NCI-H446 (cell line): ENCODE results near the gene EMX1.

Source experiments
- DNase-seq, 2 experiments: peaks; one replicate each; lab custom pipeline; 2025; lab: John Stamatoyannopoulos, UW

The EMX1 gene

GRCh38 chr2:72917138-72917876 lies at the start of gene EMX1:
Gene EMX1 (plus strand): TSS chr2:72917519. CDS start chr2:72917853, 334 bp downstream.
- DNase-seq = peak; percentile 43 to 77

GRCh38 chr2:72871060-72871459 lies 46.3 kb upstream of the EMX1 start:
- DNase-seq = no peak

- no peak for DNase-seq
These were observed 45.4 kb upstream of the EMX1 start for GRCh38 chr2:72871880-72872279.

- no peak for DNase-seq
These were observed 33.9 kb upstream of the EMX1 start for GRCh38 chr2:72883356-72883962.

GRCh38 chr2:72886505-72887031 lies 30.8 kb upstream of the EMX1 start:
- no peak for DNase-seq

DNA sequence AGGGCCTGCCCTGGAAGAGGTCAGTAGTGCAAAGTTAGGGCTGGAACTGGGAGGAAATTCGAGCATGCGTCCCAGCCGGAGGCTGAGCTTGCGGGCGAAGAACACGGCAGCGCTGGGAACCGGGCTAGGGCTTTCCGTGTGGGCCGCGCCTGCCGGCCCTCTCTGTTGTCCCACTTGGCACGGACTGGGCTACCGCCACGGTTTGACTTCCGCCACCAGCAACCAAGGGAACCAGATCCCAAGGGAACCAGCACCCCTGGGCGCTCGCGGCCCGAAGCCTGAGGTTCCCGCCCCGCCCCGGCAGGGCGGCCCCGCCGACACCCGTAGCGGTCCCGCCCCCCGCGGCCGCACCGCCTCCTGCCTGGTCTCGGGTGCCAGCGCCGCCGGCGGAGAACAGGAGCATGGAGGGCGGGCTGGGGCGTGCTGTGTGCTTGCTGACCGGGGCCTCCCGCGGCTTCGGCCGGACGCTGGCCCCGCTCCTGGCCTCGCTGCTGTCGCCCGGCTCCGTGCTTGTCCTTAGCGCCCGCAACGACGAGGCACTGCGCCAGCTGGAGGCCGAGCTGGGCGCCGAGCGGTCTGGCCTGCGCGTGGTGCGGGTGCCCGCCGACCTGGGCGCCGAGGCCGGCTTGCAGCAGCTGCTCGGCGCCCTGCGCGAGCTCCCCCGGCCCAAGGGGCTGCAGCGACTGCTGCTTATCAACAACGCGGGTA lies 30.1 kb upstream of the EMX1 start, which contains the start of gene SPR:
Gene SPR, plus strand, starts transcription at position 377 of the 708 bp plus-strand sequence. Its CDS starts 25 bp downstream, at position 402.
- peak; percentile 40 to 67 for DNase-seq

DNA sequence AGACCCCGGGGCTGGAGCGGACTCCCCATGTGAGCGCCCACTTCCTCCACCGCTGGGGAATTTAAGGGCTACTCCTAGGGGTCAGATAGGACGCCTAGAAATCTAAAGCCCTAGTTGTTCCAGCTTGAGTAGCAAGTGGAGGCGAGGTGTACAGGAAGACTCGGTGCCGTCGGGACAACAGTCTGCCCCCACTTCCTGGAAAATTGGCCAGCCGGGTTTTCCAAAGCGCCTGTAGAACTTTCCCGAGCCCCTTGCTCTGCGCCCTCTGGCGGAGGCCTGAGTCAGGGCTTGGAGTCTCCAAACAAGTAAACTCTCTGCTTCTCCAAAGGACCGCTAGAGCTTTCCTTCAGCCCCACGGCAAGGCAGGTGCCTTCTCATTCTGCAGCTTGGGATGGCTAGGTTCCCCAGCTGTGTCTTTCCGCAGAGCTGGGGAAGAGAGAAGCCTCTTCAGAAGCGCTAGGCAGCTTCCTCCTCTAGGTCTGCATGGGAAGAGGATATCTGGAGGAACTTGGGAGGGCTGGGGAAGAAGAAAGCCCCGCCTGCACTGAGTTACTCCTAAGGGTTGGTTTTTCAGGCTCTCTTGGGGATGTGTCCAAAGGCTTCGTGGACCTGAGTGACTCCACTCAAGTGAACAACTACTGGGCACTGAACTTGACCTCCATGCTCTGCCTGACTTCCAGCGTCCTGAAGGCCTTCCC lies 29.4 kb upstream of the EMX1 start:
- peak; percentile 78 to 91 for DNase-seq

- no peak for DNase-seq
These were observed 28.7 kb upstream of the EMX1 start for GRCh38 chr2:72888438-72889202.

DNA sequence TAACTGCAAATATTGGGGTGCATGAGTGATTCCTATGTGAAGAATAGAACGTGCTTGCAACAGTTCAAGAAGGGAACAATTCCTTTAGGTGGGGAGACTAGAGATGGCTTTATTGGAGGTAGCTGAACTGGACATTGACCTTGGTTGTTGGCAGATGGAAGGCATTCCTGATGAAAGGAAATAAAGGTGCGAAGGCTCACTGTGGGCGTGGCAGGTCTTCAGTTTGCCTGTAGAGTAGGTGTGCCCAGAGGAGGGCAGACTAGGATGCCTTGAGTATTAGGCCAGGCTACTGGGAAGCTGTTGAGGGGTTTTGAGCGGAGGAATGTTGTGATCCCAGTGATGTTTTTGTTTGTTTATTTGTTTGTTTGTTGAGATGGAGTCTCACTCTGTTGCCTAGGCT lies 27.3 kb upstream of the EMX1 start:
- DNase-seq = no peak

GRCh38 chr2:72891091-72891818 lies 26.1 kb upstream of the EMX1 start:
- DNase-seq = no peak

GRCh38 chr2:72892506-72893173 lies 24.7 kb upstream of the EMX1 start:
- DNase-seq = peak; percentile 45 to 78

DNA sequence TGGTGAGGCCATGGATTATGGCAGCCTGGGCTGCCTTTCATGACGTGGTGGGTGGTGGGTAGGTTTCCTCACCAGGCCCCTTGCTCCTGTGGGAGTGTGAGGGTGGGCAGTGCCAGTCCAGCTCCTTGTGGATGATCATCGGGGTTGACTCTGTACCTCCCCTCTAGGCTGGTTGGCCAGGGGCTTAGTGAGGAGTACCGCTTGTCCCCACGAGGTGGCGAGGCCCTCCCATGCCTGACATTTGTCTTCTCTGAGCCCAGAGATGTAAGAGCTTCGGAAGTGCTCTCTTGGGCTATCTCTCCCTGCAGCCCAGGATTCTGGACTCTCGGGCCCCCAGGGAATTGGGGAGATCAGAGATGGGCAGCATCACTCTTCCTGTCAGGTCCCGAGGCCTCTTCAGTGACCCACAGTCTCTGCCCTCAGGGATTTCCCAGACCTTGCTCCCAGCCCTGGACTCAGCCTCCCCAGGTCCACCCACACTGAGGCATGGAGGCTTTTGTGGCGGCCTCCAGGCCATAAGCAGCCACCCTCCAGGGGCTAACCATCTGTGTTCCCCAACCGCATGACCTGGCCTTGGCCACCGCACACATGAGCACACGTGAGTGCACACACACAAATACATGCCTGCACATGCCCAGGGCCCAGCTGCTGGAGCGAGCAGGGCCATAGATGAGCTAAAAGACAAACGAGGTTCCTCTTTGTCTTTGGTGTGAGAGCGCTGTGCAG lies 23.6 kb upstream of the EMX1 start:
- DNase-seq = peak; percentile 4 to 66

DNA sequence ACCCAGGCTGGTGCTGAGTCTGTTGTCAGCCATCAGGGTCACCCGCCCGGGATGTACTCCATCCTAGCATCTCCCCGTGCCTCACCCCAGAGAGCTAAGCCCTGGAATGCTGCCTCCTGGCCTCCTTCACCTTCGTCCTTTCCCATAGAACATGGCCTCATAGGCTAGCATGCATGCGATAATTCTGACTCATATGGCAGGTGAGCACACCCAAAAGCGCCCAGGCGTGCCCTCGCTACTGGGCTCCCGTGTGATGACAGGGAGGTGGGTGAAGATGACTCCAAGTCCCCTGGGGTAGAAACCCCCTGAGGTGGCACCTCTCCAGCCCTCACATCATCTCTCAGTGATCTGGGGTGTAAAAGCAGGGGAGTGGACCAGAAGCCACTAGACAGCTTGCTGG lies 22.8 kb upstream of the EMX1 start:
- DNase-seq = no peak

GRCh38 chr2:72895154-72895553 lies 22.2 kb upstream of the EMX1 start:
- no peak for DNase-seq

DNA sequence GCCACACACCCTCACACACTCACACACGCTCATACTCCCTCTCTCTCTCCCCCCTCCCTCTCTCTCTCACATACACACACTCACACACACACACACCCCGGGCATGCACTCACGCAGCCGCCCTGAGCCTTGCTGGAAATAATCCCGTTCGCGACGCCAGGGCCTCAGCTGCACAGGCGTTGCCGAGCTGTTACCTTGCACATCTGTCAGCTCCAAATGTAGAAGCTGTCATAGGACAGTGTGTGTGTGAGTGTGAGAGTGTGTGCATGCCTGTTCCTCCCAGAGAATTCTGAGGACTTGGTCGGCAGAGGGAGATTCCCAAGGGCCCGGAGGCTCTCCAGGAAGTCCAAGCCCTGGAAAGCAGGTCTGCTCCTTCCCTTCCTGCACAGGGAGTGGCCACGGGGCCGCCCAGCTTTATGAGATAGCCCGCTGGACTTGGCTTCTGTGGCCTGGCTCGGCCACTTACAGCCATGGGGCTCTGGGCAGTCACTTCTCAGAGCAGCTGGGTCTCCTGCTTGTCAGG lies 21.5 kb upstream of the EMX1 start:
- no peak for DNase-seq

- no peak for DNase-seq
These were observed 20.9 kb upstream of the EMX1 start for GRCh38 chr2:72896446-72896845.

DNA sequence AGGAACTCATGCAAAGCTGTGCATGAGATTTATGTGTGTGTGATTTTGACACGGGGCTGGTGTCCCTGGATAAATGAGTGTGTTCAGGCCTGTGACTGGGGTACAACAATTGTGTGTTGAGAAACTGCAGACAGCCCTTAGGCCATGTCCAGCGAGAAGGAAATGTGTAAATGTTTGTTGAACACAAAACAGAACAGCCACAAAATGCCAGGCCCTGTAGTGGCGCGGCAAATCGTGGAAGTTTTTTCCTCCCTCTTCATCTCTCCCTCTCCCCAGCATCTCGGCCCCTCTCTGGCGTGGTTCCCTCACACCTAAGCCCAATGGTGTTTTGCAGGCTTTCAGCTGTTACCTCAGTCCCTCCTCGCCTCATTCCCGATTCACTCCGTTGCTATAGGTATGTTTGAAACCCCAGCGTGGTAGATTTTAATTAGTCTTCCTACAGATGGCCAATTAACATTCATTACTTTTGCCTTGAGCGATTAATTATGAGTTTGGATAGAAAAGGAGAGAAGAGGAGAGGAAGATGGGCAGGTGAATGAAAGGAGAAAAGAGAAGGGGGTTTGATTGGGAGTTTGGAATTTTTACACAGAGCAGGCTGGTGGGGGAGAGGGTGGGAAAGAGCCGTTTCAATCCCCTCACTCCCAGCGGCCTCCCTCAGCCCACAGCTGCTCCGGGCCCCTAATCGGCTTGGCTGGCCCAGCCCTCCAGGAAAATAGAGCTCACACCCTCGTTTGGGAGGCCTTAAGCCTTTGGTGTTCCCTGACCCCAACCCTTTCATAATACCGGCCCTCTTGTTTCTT lies 19.3 kb upstream of the EMX1 start:
- DNase-seq = no peak

DNA sequence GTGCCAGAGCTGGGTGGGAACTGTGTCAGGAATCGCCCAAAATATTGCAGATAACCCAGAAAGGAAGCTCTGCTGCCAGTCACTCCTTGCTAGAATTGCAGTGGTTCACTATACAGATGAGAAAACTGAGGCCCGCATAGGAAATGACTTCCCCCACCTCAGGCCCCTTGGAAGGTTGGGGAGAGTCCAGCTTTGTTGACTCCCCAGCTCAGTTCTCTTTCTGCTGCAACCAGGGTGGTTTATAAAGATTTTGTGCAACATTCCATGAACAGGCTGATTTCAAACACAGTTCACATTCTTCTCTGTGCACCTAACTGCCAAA lies 18.8 kb upstream of the EMX1 start:
- DNase-seq = no peak
